GM12878 (cell line): ENCODE data around the gene B3GNT2. TPM values are rescaled to one million over a fixed set of nuclear protein-coding genes. Genes with fewer than 3 reads are reported as not detected.

Experiments
- ATAC-seq: fragments of 200-7000 bp; cut with Tn5 transposase; 3 replicates; pipeline ENCODE4 v1.9.1; 2020; ENCODE audit warnings: mild to moderate bottlenecking, moderate library complexity
- BruUV-seq: library from RNA; stranded (reverse); fragments of 400-500 nt; replicated peaks from 2 replicates; lab custom pipeline; 2021; lab: Mats Ljungman, UMichigan
- CTCF ChIA-PET: fragments of 300-600 bp; sonication (Branson Sonifier 250); formaldehyde crosslinking; extraction: SDS; loops from one replicate; lab custom pipeline; 2021; ENCODE audit warnings: inconsistent platforms; lab: Yijun Ruan, JAX
- POLR2A ChIA-PET: fragments of 350-600 bp; formaldehyde crosslinking; extraction: SDS; loops from one replicate; lab custom pipeline; 2021; ENCODE audit warnings: inconsistent platforms; lab: Charles Lee
- RAD21 ChIA-PET: fragments of 300-600 bp; sonication (Branson Sonifier 250); formaldehyde crosslinking; loops from one replicate; lab custom pipeline; 2023; ENCODE audit warnings: antibody characterized with exemption; ENCODE audit not compliant: unreplicated experiment; lab: Charles Lee
- SMC1A ChIA-PET: fragments of 300-600 bp; sonication (Branson Sonifier 250); formaldehyde crosslinking; loops from one replicate; lab custom pipeline; 2023; ENCODE audit not compliant: unreplicated experiment, uncharacterized antibody; lab: Charles Lee
- DNase-seq: peaks from one replicate; pipeline ENCODE4 v3.0.0-alpha.2; 2011; ENCODE audit warnings: low read depth, low spot score
- FAIRE-seq: peaks from 3 replicates; lab custom pipeline; 2011; peaks lifted over from hg19 to GRCh38; lab: Jason Lieb, UNC
- H2AFZ ChIP-seq: 2 replicates; pipeline ENCODE4 v1.6.0; 2011; ENCODE audit warnings: low read depth, low read length, control low read depth; ENCODE audit not compliant: control insufficient read depth
- H3K27ac ChIP-seq: 2 replicates; pipeline ENCODE4 v1.5.1; 2011; ENCODE audit warnings: control low read depth; ENCODE audit not compliant: control insufficient read depth, insufficient read depth
- H3K27me3 ChIP-seq, 2 experiments: replicated peaks in 1 of 2; 2 replicates each; pipeline versions ENCODE4 v1.6.0 to v1.6.1; 2011; ENCODE audit warnings: low read length in 1 of 2; ENCODE audit not compliant: control insufficient read depth in 2 of 2, insufficient read depth in 2 of 2
- H3K36me3 ChIP-seq, 2 experiments: 2 replicates each; pipeline ENCODE4 v1.5.1; 2011; ENCODE audit warnings: low read length in 1 of 2; ENCODE audit not compliant: control insufficient read depth in 2 of 2, insufficient read depth in 2 of 2
- H3K4me1 ChIP-seq: 2 replicates; pipeline ENCODE4 v1.6.1; 2011; ENCODE audit warnings: mild to moderate bottlenecking, low read length, moderate library complexity, mixed read lengths; ENCODE audit not compliant: control insufficient read depth, insufficient read depth
- H3K4me2 ChIP-seq: 2 replicates; pipeline ENCODE4 v1.6.0; 2011; ENCODE audit warnings: control low read depth; ENCODE audit not compliant: control insufficient read depth, insufficient read depth
- H3K4me3 ChIP-seq: fragments of 200-600 bp; sonication (generic); 2 replicates; pipeline ENCODE4 v1.5.1; 2016
- H3K79me2 ChIP-seq: 2 replicates; pipeline ENCODE4 v1.6.0; 2011; ENCODE audit warnings: low read length; ENCODE audit not compliant: control insufficient read depth, insufficient read depth
- H3K9ac ChIP-seq: 2 replicates; pipeline ENCODE4 v1.8.0; 2011; ENCODE audit warnings: low read length, control low read depth, mixed read lengths; ENCODE audit not compliant: control insufficient read depth, insufficient read depth
- H3K9me3 ChIP-seq: replicated peaks from 3 replicates; pipeline ENCODE4 v1.5.1; 2011; ENCODE audit warnings: mild to moderate bottlenecking, low read length; ENCODE audit not compliant: control insufficient read depth, insufficient read depth
- H4K20me1 ChIP-seq: 2 replicates; pipeline ENCODE4 v1.6.0; 2011; ENCODE audit not compliant: control insufficient read depth, insufficient read depth
- CTCF ChIP-seq, 3 experiments: IDR thresholded peaks in 2 of 3; conservative IDR thresholded peaks in 1 of 3; 2 replicates each; pipeline ENCODE4 v1.5.1; 2011; ENCODE audit warnings: low read depth in 3 of 3, low read length in 3 of 3, mild to moderate bottlenecking in 3 of 3, control low read depth in 2 of 3, moderate library complexity in 2 of 3, inconsistent platforms in 1 of 3, mixed read lengths in 1 of 3; ENCODE audit not compliant: control insufficient read depth in 2 of 3, insufficient read depth in 1 of 3; ENCODE audit errors: extremely low read depth in 1 of 3
- NFYA ChIP-seq: IDR thresholded peaks from 2 replicates; pipeline ENCODE4 v1.6.1; 2011; ENCODE audit warnings: low read depth, mild to moderate bottlenecking, low read length, improper control_type of control experiment, borderline replicate concordance
- NR2C2 ChIP-seq: IDR thresholded peaks from 2 replicates; pipeline ENCODE4 v1.6.1; 2011; ENCODE audit warnings: borderline replicate concordance, low read depth; ENCODE audit not compliant: control insufficient read depth, insufficient read length
- RB1 ChIP-seq: fragments of 450-650 bp; formaldehyde crosslinking; IDR thresholded peaks from 2 replicates; pipeline ENCODE4 v1.6.1; 2017; ENCODE audit warnings: mild to moderate bottlenecking, borderline replicate concordance
- RBBP5 ChIP-seq: fragments of 200-600 bp; sonication (generic); conservative IDR thresholded peaks from 2 replicates; pipeline ENCODE4 v1.6.1; 2016
- TCF7 ChIP-seq: IDR thresholded peaks from 2 replicates; pipeline ENCODE4 v1.6.1; 2014; ENCODE audit warnings: antibody characterized with exemption, borderline replicate concordance
- WGBS: methylation state at CpG from one replicate; pipeline ENCODE4 v1.1.6; 2016; ENCODE audit warnings: low lambda C conversion rate; ENCODE audit not compliant: insufficient replicate concordance, insufficient coverage; ENCODE audit errors: missing lambda C conversion rate; 5-methylcytosine and 5-hydroxymethylcytosine counted together
- in situ Hi-C: fragments of 300-500 bp; cut with MboI; formaldehyde crosslinking; loops from 9 replicates; pipeline ENCODE4 v1.14.3; 2018; ENCODE audit warnings: mixed read lengths
- intact Hi-C: fragments of 100-400 bp; cut with micrococcal nuclease; formaldehyde crosslinking; loops from one replicate; pipeline ENCODE4 v1.14.2; 2022; ENCODE audit not compliant: unreplicated experiment
- polyA plus RNA-seq, 11 experiments: library from polyadenylated mRNA; depleted of rRNA in 4 of 11; unstranded in 6 of 11; stranded (reverse) in 5 of 11; fragments of >200 nt; fragmentation: Nextera tagmentation in 4 of 11; fragmentation: Illumina TruSeq in 1 of 11; extraction: Ambion mirVana in 4 of 11; extraction: Trizol in 1 of 11; gene quantifications; 1 replicate in 1 of 11; 2 replicates in 10 of 11; pipeline versions ENCODE4 v1.2.1 to v1.2.3, GENCODE V29; 2011 to 2016; ENCODE audit warnings: inconsistent platforms in 2 of 11, missing spikeins in 2 of 11, low read depth in 1 of 11
- total RNA-seq, 4 experiments: library from RNA; depleted of rRNA in 3 of 4; stranded (reverse); fragments of >200 nt in 3 of 4; fragmentation: Illumina TruSeq in 1 of 4; extraction: Trizol in 1 of 4; gene quantifications; 2 replicates each; pipeline versions ENCODE4 v1.2.1 to v1.2.3, GENCODE V29; 2013 to 2021

Gene B3GNT2
- total and polyA plus RNA-seq, 10 of the 15 experiments (the other 5 are each of a cell fraction or from before 2014, with no cell fraction given), result 19.7 to 103 (median 76.3) TPM

DNA sequence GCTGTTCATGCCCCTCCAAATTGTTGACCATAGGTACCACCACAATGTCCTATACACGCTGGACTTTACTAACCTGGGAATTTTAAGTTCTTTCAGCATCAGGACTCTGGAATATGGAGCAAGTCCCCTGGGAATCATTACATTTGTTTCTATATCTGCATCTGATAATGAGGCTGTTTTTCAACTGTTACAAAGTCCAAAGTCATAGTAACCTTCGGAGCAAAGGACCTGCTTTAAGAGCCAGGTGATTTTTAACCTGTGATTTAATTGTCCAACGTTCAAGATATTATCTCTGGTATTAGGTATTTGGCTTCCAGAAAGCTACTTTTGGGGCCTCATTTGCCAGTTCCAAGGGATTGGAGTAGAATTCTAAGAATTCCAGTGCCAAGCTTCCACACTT lies 7.5 kb upstream of the B3GNT2 start:
- Histone ChIP-seq H3K4me1 (no peaks in the 10 kb centered on the region; the same call in 1 of the 2 replicates), H3K4me2 (no peak overlapping the region), H3K27me3 (no peaks in the 10 kb centered on the region), H3K79me2 (peaks cover 3% of the 10 kb centered on the region; the same call in 1 of the 2 replicates), H3K27ac (no peak overlapping the region), H2AFZ (no peak overlapping the region), H3K9me3 (no peaks in the 10 kb centered on the region), H4K20me1 (no peaks in the 10 kb centered on the region), H3K4me3 (no peak overlapping the region), H3K36me3 (no peaks in the 10 kb centered on the region), H3K9ac (no peak overlapping the region)
- DNase-seq (no peak), ATAC-seq (no peak), FAIRE-seq (no peak)
- ChIA-PET RAD21 (no interaction called here), POLR2A (no interaction called here), CTCF (no interaction called here), SMC1A (interaction anchor here (1.4 kb wide), 1 partner anchor 24 kb away, joined by 3 read pairs; no protein-coding TSS in a partner anchor)
- BruUV-seq, result no TSS peak
- intact Hi-C loops, result no loop called here
- TF ChIP-seq NR2C2 (no peak), RBBP5 (no peak), RB1 (no peak), NFYA (no peak), TCF7 (no peak), CTCF (IDR thresholded peaks at IDR 0.05 in 2 of 3, conservative IDR thresholded peaks at IDR 0.05 in 1 of 3; ENCODE audit: control insufficient read depth in 2 of 3, extremely low read depth in 1 of 3, insufficient read depth in 1 of 3, low read depth in 3 of 3, low read length in 3 of 3) (no peak)
- in situ Hi-C loops, result no loop called here
- WGBS, result 83% methylated on average over 3 of the region's 3 CpGs
